Endodermal cell (in vitro differentiated cells): Measurements from ENCODE around the gene WASF3. TPM values are rescaled to one million over a fixed set of nuclear protein-coding genes. Genes with fewer than 3 reads are reported as not detected.

Experiments
- DNase-seq: peaks from one replicate; pipeline ENCODE4 v3.0.0-alpha.2; 2017
- H3K27ac ChIP-seq: 2 replicates; pipeline ENCODE4 v1.5.1; 2013; ENCODE audit warnings: mild to moderate bottlenecking, low read depth, low read length, moderate library complexity
- H3K27me3 ChIP-seq: 2 replicates; pipeline ENCODE4 v1.6.1; 2013; ENCODE audit warnings: mild to moderate bottlenecking, low read length, moderate library complexity; ENCODE audit not compliant: insufficient read depth, control insufficient read depth, poor library complexity, severe bottlenecking
- H3K36me3 ChIP-seq: 2 replicates; pipeline ENCODE4 v1.7.0; 2013; ENCODE audit warnings: mild to moderate bottlenecking, low read length, moderate library complexity; ENCODE audit not compliant: control insufficient read depth, insufficient read depth
- H3K4me1 ChIP-seq: one replicate; pipeline ENCODE4 v1.7.0; 2013; ENCODE audit warnings: low read length; ENCODE audit not compliant: control insufficient read depth, insufficient read depth
- H3K4me3 ChIP-seq: 2 replicates; pipeline ENCODE4 v1.5.1; 2013; ENCODE audit warnings: mild to moderate bottlenecking, low read length, moderate library complexity
- H3K9ac ChIP-seq: 2 replicates; pipeline ENCODE4 v1.6.1; 2013; ENCODE audit warnings: mild to moderate bottlenecking, low read length, moderate library complexity; ENCODE audit not compliant: poor library complexity, severe bottlenecking; ENCODE audit errors: extremely low read depth
- H3K9me3 ChIP-seq: 2 replicates; pipeline ENCODE4 v1.6.1; 2013; ENCODE audit warnings: mild to moderate bottlenecking, low read length, moderate library complexity; ENCODE audit not compliant: control insufficient read depth
- H3K27ac Mint-ChIP-seq: 2 replicates; pipeline ENCODE4 v1.8.0; 2020; ENCODE audit warnings: mixed read lengths
- H3K27me3 Mint-ChIP-seq: 2 replicates; pipeline ENCODE4 v1.8.0; 2021; ENCODE audit warnings: mild to moderate bottlenecking, mixed read lengths; ENCODE audit not compliant: insufficient read depth
- H3K36me3 Mint-ChIP-seq: 2 replicates; pipeline ENCODE4 v1.8.0; 2020; ENCODE audit warnings: low read depth, mixed read lengths
- H3K4me1 Mint-ChIP-seq: 2 replicates; pipeline ENCODE4 v1.8.0; 2020; ENCODE audit warnings: mixed read lengths
- H3K4me3 Mint-ChIP-seq: 2 replicates; pipeline ENCODE4 v1.8.0; 2020; ENCODE audit warnings: mild to moderate bottlenecking, moderate library complexity, mixed read lengths
- H3K9me3 Mint-ChIP-seq: 2 replicates; pipeline ENCODE4 v1.8.0; 2020; ENCODE audit warnings: mild to moderate bottlenecking, mixed read lengths
- CTCF ChIP-seq: fragments of 200-600 bp; sonication (generic); conservative IDR thresholded peaks from 2 replicates; pipeline ENCODE4 v1.5.0; 2021; ENCODE audit warnings: antibody characterized with exemption, mild to moderate bottlenecking
- WGBS, 2 experiments: methylation state at CpG; one replicate each; pipeline versions ENCODE4 v1.1.5 to v1.1.7; 2013; ENCODE audit warnings: missing lambda C conversion rate in 2 of 2, mixed read lengths in 1 of 2; ENCODE audit not compliant: insufficient coverage in 1 of 2, insufficient read length in 1 of 2; 5-methylcytosine and 5-hydroxymethylcytosine counted together
- total RNA-seq, 2 donors: library from RNA; stranded (reverse); fragmentation: NEBNext Ultra II Directional in 1 of 2; extraction: Animal tissue kit (Norgen Biotek cat#: 25700) in 1 of 2; gene quantifications; 2 replicates in 1 of 2; 3 replicates in 1 of 2; pipeline ENCODE4 v1.2.1, GENCODE V29; 2021

Gene WASF3
- total RNA-seq, 2 donors from 2014 or later: 20.5 to 32.6 TPM

DNA sequence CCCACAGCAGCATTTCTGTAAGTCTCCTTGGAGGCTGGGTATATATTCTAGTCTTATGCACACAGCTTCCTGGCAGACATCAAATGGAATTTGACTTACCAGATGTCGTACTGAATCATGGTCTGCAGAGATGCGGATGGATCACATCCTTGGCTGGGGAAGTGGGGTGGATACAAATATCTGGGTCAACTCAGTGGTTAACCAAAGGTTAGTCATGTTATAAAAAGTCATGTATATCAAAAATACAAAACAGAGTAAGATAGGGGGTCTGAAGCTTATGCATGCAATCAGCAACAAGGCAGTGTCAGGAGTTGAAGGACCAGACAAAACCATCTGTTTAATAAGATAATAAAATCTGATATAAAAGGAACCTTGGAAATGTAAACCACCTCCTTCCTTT is 61.9 kb downstream of the WASF3 start:
- 95 to 100% methylated on average over 1 to 2 of the region's 2 CpGs for WGBS, 2 experiments
- H3K4me3 ChIP-seq: no peak overlapping the region
- Mint-ChIP-seq H3K27ac (no peak overlapping the region), H3K27me3 (no peaks in the 10 kb centered on the region), H3K9me3 (peaks cover 13% of the 10 kb centered on the region), H3K36me3 (peaks cover 15% of the 10 kb centered on the region), H3K4me1 (peaks cover 3% of the 10 kb centered on the region), H3K4me3 (no peak overlapping the region)
- no peak for TF ChIP-seq CTCF
- peaks cover 10% of the 10 kb centered on the region for H3K9me3 ChIP-seq
- DNase-seq: no peak
- H3K27ac ChIP-seq: no peak overlapping the region
- no peak overlapping the region for H3K9ac ChIP-seq
- H3K4me1 ChIP-seq: no peaks in the 10 kb centered on the region
- peaks cover 3% of the 10 kb centered on the region for H3K36me3 ChIP-seq
- no peaks in the 10 kb centered on the region for H3K27me3 ChIP-seq

DNA sequence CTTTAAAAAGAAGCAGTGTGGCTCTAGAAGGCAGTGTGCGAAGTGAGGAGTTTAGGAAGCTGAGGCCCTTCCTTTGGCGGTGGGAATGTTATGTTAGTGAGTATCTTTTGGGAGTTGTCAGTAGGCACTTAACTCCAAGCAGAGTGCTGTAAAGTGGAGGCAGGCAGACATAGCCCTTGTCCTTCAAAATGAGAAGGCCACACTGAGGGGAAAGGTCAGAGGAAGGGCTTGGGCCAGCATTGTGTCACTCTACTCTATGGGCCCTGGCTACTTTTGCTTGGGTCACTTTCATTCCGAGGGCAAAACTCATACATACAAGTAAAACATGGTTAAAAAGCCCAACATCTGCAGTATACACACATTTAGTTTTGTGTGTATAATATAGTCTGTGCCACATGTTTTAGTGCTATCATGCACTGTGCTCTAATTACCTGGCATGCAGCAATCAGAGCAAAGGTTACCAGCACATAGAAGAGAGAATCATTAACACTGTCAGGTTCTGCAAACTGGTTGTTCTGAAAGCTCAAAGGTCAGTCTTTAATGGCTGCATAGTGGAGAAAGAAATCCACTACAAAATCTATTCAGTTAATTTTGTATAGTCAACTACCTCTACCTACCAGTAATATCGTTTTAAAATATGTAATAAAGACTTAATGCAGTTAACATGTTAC is 64.4 kb downstream of the WASF3 start:
- H3K4me1 ChIP-seq: no peaks in the 10 kb centered on the region
- Mint-ChIP-seq H3K4me3 (no peak overlapping the region), H3K27ac (no peak overlapping the region), H3K9me3 (peaks cover 18% of the 10 kb centered on the region), H3K36me3 (peaks cover 24% of the 10 kb centered on the region), H3K27me3 (no peaks in the 10 kb centered on the region), H3K4me1 (peaks cover 3% of the 10 kb centered on the region)
- peaks cover 3% of the 10 kb centered on the region for H3K36me3 ChIP-seq
- peaks cover 13% of the 10 kb centered on the region for H3K9me3 ChIP-seq
- no peak overlapping the region for H3K4me3 ChIP-seq
- H3K9ac ChIP-seq: no peak overlapping the region
- no peak overlapping the region for H3K27ac ChIP-seq
- no peak for DNase-seq
- WGBS, 2 experiments: 92 to 100% methylated on average over 1 to 4 of the region's 4 CpGs
- TF ChIP-seq CTCF: no peak
- H3K27me3 ChIP-seq: no peaks in the 10 kb centered on the region

GRCh38 chr13:26623125-26623524 is 65.6 kb downstream of the WASF3 start:
- whole genome bisulfite sequencing, 2 experiments: 68% methylated on average over 3 of the region's 3 CpGs; no CpG with 5 or more reads in 1 of the 2 experiments

More at GRCh38 chr13:26623125-26623524, 65.6 kb downstream of the WASF3 start:
- H3K36me3 Mint-ChIP-seq: peaks cover 21% of the 10 kb centered on the region
- Histone ChIP-seq H3K27me3 (no peaks in the 10 kb centered on the region), H3K4me1 (no peaks in the 10 kb centered on the region), H3K9ac (no peak overlapping the region), H3K4me3 (no peak overlapping the region), H3K36me3 (no peaks in the 10 kb centered on the region), H3K9me3 (peaks cover 13% of the 10 kb centered on the region), H3K27ac (no peak overlapping the region)
- H3K4me1 Mint-ChIP-seq: peaks cover 3% of the 10 kb centered on the region
- no peak overlapping the region for H3K4me3 Mint-ChIP-seq
- no peak overlapping the region for H3K27ac Mint-ChIP-seq
- DNase-seq: no peak
- no peaks in the 10 kb centered on the region for H3K27me3 Mint-ChIP-seq
- TF ChIP-seq CTCF: no peak
- peaks cover 18% of the 10 kb centered on the region for H3K9me3 Mint-ChIP-seq
